ENCODE measurements around the gene KLF3.
A peak's percentile ranks its signal among the peaks of the same experiment; 100 is the strongest.

Gene KLF3

DNA sequence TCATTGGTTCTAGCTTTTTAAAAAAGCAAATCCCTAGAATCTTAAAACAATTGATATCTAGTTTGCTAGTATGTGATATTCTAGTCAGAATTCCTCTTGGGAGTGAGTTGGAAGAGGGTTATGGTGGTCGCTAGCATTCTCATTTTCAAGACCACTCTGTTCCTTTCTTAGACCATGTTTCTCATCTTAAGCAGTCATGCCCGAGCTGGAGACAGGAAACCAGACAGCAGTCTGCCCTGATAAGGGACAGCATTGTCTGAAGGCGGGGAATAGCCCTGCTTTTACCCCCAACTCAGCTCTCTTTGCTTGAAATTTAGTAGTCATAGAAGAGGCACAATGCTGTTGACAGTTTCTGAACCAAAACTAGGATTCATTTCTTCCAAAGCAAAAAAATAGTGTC, 5.2 kb downstream of the KLF3 start:
- DNase-seq (ENCODE audit: low read depth) = no peak
- TF ChIP-seq, protein P1, sequence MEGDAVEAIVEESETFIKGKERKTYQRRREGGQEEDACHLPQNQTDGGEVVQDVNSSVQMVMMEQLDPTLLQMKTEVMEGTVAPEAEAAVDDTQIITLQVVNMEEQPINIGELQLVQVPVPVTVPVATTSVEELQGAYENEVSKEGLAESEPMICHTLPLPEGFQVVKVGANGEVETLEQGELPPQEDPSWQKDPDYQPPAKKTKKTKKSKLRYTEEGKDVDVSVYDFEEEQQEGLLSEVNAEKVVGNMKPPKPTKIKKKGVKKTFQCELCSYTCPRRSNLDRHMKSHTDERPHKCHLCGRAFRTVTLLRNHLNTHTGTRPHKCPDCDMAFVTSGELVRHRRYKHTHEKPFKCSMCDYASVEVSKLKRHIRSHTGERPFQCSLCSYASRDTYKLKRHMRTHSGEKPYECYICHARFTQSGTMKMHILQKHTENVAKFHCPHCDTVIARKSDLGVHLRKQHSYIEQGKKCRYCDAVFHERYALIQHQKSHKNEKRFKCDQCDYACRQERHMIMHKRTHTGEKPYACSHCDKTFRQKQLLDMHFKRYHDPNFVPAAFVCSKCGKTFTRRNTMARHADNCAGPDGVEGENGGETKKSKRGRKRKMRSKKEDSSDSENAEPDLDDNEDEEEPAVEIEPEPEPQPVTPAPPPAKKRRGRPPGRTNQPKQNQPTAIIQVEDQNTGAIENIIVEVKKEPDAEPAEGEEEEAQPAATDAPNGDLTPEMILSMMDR (IDR thresholded peaks at IDR 0.05; ENCODE audit: control insufficient read depth, extremely low read depth, insufficient read depth) = no peak
- H3K4me3 ChIP-seq (ENCODE audit: low read depth, low read length) = no peak overlapping the region

DNA sequence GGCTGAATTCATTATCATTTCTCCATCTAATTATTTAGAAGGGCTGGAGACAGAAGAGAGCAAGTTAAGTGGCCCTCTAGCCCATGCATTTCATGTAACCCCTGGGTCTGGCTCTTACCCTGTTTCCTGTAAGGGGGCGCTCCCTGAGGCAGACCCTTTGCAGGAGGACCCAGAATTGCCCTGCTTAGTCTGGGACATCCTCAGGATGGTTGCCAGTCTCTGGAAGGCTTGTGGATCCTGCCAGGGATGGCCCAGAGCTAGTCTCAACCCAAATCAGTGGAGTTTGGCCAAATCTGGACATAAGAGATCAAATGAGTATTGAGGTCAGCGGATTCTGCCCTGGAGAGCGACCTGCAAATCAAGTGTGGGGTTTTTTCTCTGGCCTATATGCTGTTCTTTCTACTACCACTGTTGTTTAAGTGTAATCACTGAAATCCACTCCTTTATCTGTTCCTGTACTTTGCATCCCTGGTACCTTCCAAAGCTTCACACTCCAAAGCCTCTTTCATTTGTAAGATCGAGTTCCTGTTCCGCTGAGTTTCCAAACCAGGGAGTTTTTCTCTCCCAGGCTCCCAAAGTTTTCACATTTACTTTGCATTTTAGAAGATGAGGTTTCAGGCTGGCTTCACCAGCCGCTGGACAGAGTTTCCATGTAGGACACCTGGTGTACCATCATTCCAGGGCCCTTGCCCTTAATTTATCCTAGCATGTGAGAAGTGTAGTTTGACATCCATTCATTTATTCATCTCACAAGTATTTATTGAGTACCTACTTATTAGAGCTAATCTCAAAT, 6.3 kb downstream of the KLF3 start:
- DNase-seq (ENCODE audit: low read depth) = no peak
- TF ChIP-seq, protein P1 (IDR thresholded peaks at IDR 0.05; ENCODE audit: control insufficient read depth, extremely low read depth, insufficient read depth) = no peak
- peak overlapping the region; percentile 28 for H3K4me3 ChIP-seq (ENCODE audit: low read depth, low read length)

DNA sequence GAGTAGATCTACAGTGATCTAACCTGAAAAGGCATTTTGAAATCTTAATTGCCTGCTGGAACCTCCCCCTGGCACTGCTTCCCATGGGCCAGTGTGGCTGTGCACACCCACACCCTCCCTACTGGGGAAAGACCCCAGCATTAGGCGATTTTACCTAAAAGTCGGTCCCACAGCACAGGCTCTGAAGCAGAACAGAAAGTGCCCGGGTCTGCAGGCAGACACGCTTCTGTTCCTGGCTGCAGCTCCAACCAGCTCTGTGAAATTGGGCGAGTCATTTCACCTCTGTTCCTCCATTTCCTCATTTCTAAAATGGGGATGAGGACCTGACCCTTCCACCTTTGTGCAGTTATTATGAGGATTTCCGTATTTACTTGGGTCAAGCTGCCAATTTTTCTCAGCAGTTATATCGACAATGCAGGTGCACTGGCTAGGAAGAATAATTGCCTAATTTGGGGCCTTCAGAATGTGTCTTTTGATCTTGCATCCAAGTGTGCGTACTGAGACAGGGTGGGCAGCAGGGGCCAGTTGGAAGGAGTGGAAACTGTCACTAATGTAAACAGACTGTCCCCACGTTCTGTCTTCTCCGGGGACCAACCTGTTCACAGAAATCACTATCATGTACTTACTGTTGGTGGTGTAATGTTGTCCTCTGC, 7.1 kb downstream of the KLF3 start:
- peak; percentile 81 for DNase-seq (ENCODE audit: low read depth)

DNA sequence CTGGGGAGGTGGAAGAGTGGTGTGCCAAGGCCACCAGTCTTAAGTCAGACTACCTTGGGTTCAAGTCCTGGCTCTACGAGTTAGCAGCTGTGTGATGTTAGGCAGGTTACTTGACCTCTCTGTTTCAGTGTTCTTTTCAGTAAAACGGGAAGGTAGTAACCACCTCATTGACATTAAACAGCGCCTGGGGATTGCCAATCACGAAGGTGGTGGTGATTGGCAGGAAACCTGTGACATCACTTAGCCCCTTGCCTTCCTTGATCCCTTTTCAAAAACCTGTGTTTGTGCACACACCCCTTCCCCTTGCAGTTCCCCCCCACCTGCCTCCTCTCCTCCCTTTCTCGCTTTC, 7.6 kb downstream of the KLF3 start:
- TF ChIP-seq, protein P1 (IDR thresholded peaks at IDR 0.05; ENCODE audit: control insufficient read depth, extremely low read depth, insufficient read depth) = no peak
- DNase-seq (ENCODE audit: low read depth) = no peak
- H3K4me3 ChIP-seq (ENCODE audit: low read depth, low read length) = no peak overlapping the region

More for the DNA sequence above, 7.1 kb downstream of the KLF3 start:
- TF ChIP-seq, protein P1 (IDR thresholded peaks at IDR 0.05; ENCODE audit: control insufficient read depth, extremely low read depth, insufficient read depth) = no peak
- peak overlapping the region; percentile 28 for H3K4me3 ChIP-seq (ENCODE audit: low read depth, low read length)

DNA sequence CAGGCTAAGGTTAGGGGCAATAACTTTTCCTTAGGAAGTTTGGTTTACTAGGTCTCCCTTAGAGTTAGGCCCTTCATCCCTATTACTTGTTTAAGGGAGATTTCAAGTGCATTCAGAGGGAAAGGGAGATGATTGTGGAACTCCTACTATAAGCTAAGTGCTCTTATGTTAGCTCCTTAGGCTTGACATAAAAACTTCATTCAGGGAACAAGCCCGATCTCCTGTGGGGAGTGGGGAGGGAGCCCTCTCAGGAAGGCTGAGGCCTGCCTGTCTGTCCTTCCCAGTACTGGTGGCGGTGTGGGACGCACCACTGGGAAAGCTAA, 8.0 kb downstream of the KLF3 start:
- no peak overlapping the region for H3K4me3 ChIP-seq (ENCODE audit: low read depth, low read length)
- TF ChIP-seq, protein P1 (IDR thresholded peaks at IDR 0.05; ENCODE audit: control insufficient read depth, extremely low read depth, insufficient read depth) = no peak
- no peak for DNase-seq (ENCODE audit: low read depth)

DNA sequence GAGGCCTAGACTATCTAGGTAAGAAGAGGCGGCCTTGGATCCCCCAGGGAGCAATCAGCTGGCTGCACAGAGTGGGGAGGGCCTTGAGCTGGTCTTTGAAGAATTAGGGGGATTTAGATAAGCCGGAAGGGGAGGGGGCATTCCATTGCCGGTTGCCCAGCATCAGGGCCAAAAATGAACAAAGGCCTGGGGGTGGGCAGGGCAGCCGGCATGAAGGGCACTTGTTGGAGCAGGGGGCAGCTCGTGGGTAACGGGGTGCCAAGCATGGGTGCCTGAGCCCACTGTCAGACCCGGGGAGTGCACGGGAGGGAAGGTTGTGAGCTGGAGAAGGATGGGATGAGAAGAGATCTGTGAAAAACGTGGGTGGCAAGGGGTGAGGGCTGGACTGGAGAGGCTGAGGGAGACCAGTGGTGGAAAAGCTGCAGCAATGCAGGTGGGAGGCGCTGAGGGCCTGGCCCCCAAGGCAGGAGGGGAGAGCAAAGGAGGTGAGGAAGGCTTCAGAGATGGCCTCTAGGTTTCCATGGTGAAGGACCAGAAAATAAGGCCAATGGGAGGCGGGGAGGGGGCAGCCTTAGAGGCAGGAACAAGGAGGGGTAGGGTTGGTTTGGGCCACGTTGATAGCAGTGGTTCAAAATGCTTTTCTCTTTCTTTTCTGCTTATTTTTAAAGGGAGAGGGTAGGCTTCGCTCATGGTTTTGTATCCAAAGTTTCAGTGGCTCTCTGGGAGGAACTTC, 8.6 kb downstream of the KLF3 start:
- H3K4me3 ChIP-seq (ENCODE audit: low read depth, low read length) = no peak overlapping the region
- TF ChIP-seq, protein P1 (IDR thresholded peaks at IDR 0.05; ENCODE audit: control insufficient read depth, extremely low read depth, insufficient read depth) = no peak
- DNase-seq (ENCODE audit: low read depth) = no peak
